Fibroblast of the aortic adventitia (primary cell): ENCODE data around the gene BCAS3. TPM values are rescaled to one million over a fixed set of nuclear protein-coding genes. Genes with fewer than 3 reads are reported as not detected.

Experiments used
- DNase-seq: peaks from one replicate; pipeline ENCODE4 v3.0.0-alpha.2; 2010; ENCODE audit warnings: low read depth
- H3K4me3 ChIP-seq: 2 replicates; pipeline ENCODE4 v1.5.1; 2011; ENCODE audit warnings: low read depth, mild to moderate bottlenecking, control low read depth, low read length, moderate library complexity
- CTCF ChIP-seq: IDR thresholded peaks from 2 replicates; pipeline ENCODE4 v1.5.1; 2011; ENCODE audit warnings: mild to moderate bottlenecking, low read length, control low read depth, inconsistent platforms; ENCODE audit not compliant: insufficient read depth
- total RNA-seq: library from RNA; depleted of rRNA; stranded (reverse); fragments of >200 nt; gene quantifications from 2 replicates; pipeline ENCODE4 v1.2.3, GENCODE V29; 2012; ENCODE audit warnings: low replicate concordance

Gene BCAS3
- total RNA-seq, 1 donor, result 29.6 TPM

- TF ChIP-seq CTCF, result no peak
- no peak overlapping the region for H3K4me3 ChIP-seq
- peak; percentile 41 for DNase-seq
Measured at GRCh38 chr17:61009663-61010062, 332.0 kb downstream of the BCAS3 start.

- no peak for DNase-seq
- no peak overlapping the region for H3K4me3 ChIP-seq
- TF ChIP-seq CTCF, result no peak
Measured at GRCh38 chr17:61010661-61011170, 333.1 kb downstream of the BCAS3 start.

GRCh38 chr17:61011251-61011650 lies 333.6 kb downstream of the BCAS3 start:
- TF ChIP-seq CTCF, result no peak
- H3K4me3 ChIP-seq, result no peak overlapping the region
- DNase-seq, result no peak

GRCh38 chr17:61015966-61016365 lies 338.3 kb downstream of the BCAS3 start:
- no peak for TF ChIP-seq CTCF
- peak; percentile 19 for DNase-seq
- H3K4me3 ChIP-seq, result no peak overlapping the region

- no peak for DNase-seq
- H3K4me3 ChIP-seq, result no peak overlapping the region
- TF ChIP-seq CTCF, result no peak
Measured at GRCh38 chr17:61017317-61018006, 339.8 kb downstream of the BCAS3 start.

GRCh38 chr17:61018938-61019337 lies 341.3 kb downstream of the BCAS3 start:
- H3K4me3 ChIP-seq, result no peak overlapping the region
- no peak for DNase-seq
- TF ChIP-seq CTCF, result no peak

- DNase-seq, result no peak
- H3K4me3 ChIP-seq, result no peak overlapping the region
- TF ChIP-seq CTCF, result no peak
Measured at GRCh38 chr17:61023996-61024395, 346.3 kb downstream of the BCAS3 start.
